Activated effector memory CD4-positive, alpha-beta T cell treated with anti-CD3 and anti-CD28 coated beads, Interleukin-2, amount 50 U/mL, for 16 hours (primary cell): ENCODE measurements around the gene MAP2K5.

Experiments
- DNase-seq: peaks from one replicate; pipeline ENCODE4 v3.0.0-alpha.2; 2020

The MAP2K5 gene

DNA sequence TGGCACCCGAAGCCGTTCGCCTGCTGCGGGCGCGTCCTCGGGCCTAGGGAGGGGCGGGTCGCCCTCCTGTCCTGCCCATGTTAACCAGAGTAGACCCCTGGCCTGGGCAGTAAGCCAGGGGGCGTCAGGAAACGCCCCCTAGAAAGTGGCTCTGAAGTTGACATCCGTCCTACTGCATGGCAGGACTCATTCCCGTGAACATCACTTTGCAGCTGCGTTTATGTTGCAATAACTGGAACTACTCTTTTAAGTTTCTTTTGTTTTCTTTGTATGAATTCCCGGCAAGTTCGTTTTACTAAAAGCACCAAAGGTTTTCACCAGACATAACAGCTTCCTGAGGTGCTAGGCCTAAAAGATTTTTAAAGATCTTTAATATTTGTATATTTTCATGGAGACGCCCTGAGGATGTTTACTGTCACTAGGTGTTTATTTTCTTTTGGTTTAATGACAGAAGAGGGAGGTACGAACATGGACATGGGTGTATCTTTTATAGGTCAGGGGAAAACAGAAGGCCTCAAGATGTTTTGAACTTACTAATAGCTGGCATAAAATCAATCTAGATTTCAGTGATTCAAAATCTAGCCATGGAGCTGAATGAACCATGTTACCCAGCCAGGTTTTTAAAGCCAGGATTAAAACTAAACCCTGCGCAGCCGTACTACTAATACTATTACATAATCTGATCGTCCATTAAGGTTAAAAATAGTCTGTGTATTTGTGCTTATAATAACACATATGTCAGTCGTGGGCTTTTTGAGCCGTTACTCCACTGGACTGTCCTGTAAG is 20.5 kb upstream of the MAP2K5 start:
- no peak for DNase-seq

DNA sequence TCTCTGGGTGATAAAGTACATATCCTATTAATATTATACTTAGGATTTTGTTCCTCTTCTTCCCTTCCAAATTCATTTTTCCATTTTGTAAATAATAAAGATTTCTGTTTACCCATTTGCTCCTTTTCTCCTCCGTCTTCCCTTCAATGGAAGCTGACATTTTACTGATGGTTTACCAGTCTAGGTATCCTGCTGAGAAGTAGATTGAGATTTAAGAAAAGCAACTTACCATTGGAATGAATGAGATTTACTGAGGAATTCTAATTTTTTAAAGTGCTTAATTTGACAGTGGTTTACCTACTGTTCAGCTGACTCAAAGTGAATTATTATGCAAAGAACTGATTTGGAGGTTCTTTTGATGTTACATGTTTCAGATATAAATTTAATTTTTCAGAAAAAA is 19.2 kb upstream of the MAP2K5 start:
- no peak for DNase-seq

- no peak for DNase-seq
Measured at GRCh38 chr15:67524235-67524634, 18.3 kb upstream of the MAP2K5 start.

GRCh38 chr15:67528513-67528912 is 14.0 kb upstream of the MAP2K5 start:
- DNase-seq = no peak

DNA sequence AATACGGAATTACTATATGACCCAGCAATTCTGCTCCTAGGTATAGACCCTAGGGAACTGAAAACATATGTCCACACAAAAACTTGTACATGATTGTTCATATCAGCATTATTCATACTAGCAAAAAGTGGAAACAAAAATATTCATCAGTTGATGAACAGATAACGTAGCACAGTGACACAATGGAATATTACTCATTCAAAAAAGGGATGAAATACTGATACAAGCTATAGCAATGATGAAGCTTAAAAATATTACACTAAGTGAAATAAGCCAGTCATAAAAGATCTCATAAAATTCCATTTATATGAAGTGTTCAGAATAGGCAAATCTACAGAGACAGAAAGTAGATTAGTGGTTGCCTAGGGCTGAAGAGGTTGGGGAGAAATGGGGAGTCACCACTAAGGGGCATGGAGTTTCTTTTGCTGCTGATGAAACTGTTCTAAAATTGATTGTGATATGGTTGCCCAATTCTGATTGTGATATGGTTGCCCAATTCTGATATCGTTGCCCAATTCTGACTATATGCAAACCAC is 11.1 kb upstream of the MAP2K5 start:
- no peak for DNase-seq

GRCh38 chr15:67533873-67534272 is 8.6 kb upstream of the MAP2K5 start:
- DNase-seq = no peak

- DNase-seq = no peak
Measured at GRCh38 chr15:67534360-67534759, 8.1 kb upstream of the MAP2K5 start.

GRCh38 chr15:67537771-67538170 is 4.7 kb upstream of the MAP2K5 start:
- no peak for DNase-seq

- peak; percentile 63 for DNase-seq
Measured at GRCh38 chr15:67543348-67543718, 830 bp downstream of the MAP2K5 start.

GRCh38 chr15:67544475-67544874 is 2.0 kb downstream of the MAP2K5 start:
- no peak for DNase-seq

DNA sequence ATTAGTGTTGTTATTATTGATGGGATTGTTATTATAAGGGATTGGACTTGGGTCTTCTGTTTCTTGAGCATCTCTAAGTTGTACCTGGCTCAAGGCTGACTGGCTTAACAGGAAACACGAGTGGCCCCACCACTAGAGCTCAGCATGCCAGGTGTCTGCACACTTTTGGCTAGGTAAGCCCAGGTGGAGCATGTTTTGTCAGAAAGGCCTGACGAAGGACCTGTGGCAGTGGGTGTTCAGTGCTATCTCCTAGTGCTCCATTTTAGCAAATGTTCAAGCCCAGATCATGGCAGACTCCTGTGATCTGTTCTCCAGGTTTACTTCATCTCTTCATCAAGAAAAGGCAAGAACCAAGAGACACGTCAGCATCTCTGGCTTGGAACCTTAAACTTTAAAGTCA is 3.4 kb downstream of the MAP2K5 start:
- no peak for DNase-seq

DNA sequence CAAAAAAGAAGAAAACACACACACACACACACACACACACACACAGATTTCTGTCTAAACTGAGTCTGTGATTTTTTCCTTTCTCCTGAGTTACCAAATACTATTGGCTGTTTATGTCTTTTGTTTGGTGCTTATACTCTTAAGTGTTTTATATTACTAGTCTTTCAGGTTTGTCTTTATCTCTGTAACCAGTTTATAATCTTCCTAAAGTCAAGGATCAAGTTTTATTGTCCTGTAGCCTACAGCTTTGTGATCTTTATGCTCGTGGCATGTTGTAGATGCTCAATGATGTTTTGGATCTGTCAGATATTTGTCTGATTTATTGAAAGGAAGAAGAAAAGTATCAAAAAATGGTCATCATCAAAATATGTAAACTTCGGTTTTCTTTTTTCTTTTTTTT is 4.6 kb downstream of the MAP2K5 start:
- no peak for DNase-seq

GRCh38 chr15:67547836-67548235 is 5.3 kb downstream of the MAP2K5 start:
- no peak for DNase-seq

DNA sequence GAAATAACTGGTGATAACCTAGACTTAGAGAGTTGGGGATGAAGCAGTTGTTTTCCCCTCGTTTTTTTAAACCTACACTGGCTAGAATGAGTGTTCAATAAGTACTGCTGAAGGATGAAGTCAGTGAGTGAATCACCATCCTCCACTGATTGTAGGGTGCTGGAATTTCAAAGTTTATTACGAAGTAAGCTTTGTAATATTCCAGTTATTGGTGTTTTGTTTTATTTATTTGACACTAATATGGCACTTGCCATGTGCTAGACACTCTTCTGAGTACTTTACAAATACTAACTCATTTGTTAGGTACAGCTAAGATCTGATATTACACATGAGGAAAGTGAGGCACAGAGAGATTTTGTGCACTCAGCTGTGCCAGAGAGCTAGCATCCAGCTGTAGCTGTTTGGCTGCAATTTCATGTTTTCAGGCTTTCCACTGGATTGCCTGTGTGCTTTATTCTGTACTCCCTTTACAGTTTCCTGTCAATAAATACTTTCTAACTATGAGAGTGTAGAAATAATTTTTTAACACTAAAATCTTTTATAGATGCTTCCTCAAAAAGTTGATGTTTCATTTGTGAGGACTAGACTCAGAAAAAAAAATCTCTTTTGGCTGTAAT is 5.8 kb downstream of the MAP2K5 start:
- DNase-seq = no peak

DNA sequence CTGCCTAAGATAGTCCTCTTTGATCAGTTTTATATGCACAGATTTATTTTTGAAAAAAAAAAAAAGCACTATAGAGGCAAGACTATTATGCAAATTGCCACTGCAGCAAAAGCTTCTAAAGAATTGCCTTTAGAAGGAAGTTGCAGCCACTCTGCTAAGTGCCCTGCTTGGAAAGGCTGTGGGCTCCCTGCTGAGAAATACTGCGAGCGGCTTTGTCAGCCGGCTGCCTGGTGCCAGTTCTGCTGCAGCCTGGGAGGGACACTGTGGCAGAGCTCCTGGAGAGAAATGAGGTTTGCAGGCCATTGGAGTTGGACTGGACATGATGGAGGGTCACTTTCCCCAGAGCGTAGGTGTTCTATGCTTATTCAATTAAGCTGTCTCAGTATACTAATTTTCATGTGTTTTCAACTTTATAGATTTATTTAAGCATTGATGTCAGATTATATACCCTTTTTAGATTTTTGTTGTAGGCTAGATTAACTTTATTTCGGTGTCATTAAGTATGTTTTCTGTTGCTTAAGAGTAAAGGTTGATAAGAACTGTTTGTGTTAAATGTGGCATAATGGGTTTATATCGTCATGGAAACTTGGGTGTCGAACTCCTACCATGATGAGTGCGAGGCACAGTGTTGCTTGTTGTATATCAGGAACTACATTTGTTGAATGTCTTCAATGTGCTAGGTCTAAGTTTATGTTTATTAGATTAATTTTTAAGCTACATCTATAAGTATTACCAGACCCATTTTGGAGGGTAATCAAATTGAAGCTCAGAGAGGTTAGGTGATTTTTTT is 6.6 kb downstream of the MAP2K5 start:
- DNase-seq = no peak

DNA sequence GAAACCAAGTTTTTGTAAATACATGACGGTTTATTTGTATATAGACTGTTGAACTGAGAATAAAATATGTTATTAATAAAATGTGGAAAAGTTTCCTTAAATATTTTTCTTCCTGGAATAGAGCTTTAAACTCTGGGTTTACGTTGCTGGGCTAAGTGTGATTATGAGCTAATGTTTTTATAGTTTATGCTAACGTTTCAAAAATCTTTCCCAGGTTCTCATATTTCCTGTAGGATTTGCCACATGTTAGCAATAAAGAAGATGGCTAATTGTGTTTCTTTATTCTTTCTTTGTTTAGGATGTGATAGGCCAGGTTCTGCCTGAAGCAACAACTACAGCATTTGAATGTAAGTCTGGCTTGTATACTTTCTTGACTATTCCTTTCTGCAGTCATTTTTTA is 7.2 kb downstream of the MAP2K5 start:
- DNase-seq = no peak

DNA sequence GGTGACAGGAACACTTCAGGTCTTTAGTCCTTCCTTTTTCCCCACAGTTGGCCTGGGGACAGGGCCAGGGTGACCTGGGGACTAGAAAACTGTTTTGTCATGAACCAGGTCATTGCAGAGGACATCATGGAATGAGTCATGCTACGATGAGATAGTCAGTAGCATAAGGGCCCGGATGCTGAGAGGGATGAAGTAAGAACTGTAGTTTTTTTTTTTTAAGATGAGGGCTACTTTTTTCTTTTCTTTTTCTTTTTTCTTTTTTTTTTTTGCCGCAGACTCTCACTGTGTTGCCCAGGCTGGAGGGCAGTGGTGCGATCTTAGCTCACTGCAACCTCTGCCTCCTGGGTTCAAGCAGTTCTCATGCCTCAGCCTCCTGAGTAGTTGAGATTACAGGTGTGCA is 8.0 kb downstream of the MAP2K5 start:
- DNase-seq = no peak

DNA sequence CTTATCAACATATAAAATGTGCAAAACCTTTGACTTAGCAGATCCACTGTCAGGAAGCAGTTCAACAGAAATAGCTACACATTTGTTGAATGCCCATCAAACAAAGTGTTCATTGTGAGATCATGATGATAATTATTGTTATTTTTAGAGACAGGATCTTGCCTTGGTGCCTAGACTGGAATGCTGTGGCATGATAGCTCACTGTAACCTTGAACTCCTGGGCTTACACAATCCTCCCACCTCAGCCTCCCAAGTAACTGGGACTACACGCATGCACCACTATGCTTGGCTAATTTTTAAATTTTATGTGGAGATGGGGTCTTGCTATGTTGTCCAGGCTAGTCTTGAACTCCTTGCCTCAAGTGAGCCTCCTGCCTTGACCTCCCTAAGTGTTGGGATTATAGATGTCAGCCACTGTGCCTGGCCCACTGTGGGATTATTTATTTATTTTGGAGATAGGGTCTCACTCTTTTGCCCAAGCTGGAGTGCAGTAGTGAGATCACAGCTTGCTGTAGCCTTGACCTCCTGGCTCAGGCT is 8.8 kb downstream of the MAP2K5 start:
- no peak for DNase-seq

GRCh38 chr15:67554580-67554979 is 12.1 kb downstream of the MAP2K5 start:
- no peak for DNase-seq

DNA sequence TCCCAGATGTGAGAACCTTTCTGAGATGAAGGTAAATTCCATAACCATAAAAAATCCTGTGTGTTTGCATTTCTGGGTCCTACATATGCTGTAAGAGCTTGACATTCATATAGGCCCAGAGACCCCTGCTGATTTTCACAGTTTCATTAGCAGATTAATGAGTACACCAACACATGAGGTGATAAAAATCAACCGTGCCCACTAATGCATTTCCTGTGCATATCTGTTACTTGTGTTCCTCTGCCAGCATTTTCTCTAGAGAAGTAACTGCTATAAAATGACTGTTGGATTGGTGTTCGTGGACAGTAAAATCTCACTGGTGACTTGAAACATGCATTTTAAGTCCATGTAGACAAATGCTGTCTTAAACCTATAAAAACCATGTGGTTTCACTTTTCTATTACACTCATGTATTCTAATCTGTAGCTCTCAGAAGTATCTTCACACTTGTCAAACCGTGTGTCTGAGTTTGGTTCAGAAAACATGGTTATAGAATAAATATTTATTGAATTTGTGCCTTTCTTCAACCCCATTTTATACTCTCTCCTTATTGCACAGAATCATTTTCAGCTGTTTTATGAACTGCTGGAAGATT is 14.6 kb downstream of the MAP2K5 start:
- DNase-seq = no peak

DNA sequence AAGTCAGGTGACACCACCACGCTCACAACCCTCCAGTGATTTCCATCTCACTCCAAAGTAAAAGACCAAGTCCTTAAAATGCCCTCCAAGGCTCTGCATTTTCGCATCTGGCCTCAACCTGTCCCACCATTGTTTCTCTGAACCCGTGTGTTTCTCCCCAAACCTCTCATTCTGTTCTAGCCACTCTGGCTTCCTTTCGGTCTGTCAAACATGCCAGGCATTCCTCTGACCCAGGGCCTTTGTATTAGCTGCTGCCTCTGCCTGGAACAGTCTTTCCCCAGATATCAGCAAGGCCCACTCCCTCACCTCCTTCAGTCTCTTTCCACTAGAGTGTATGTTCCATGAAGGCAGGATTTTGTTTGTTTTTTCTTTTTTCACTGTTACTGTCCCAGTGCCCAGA is 16.0 kb downstream of the MAP2K5 start:
- DNase-seq = no peak

- DNase-seq = no peak
Measured at GRCh38 chr15:67559158-67559557, 16.7 kb downstream of the MAP2K5 start.

DNA sequence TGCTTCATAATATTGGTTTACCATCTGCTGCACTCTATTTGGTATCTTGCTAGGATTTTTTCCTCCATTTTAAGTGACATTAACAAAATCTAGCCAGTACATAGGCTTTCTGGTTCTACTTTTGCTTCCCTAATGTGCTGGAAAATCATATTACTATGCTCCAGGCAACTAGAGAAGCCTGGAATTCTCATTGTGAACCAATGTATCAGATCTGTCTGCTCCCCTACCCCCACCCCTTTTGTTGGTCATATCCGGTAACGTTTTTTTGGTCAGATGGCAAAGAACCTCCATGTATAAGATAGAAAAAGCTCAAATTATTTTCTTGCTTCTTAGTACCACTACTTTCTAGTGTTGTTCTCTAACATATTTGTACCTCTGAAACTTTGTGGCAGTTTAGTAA is 17.1 kb downstream of the MAP2K5 start:
- no peak for DNase-seq
